Ishikawa (cell line): ENCODE results near the gene COX4I1.

Source experiments
- CEBPB ChIP-seq: IDR thresholded peaks from 2 replicates; pipeline ENCODE4 v1.6.1; 2012
- CREB1 ChIP-seq: IDR thresholded peaks from 2 replicates; pipeline ENCODE4 v1.6.1; 2012; ENCODE audit warnings: low read depth
- EGR1 ChIP-seq: IDR thresholded peaks from 2 replicates; pipeline ENCODE4 v1.6.1; 2012
- EP300 ChIP-seq: IDR thresholded peaks from 2 replicates; pipeline ENCODE4 v1.6.1; 2012; ENCODE audit warnings: borderline replicate concordance
- FOXM1 ChIP-seq: IDR thresholded peaks from 2 replicates; pipeline ENCODE4 v1.6.1; 2012; ENCODE audit warnings: low read depth, borderline replicate concordance
- MAX ChIP-seq: IDR thresholded peaks from 2 replicates; pipeline ENCODE4 v1.6.1; 2012
- NFIC ChIP-seq: IDR thresholded peaks from 2 replicates; pipeline ENCODE4 v1.6.1; 2012
- RAD21 ChIP-seq: IDR thresholded peaks from 2 replicates; pipeline ENCODE4 v1.6.1; 2012; ENCODE audit warnings: low read depth
- REST ChIP-seq: IDR thresholded peaks from 2 replicates; pipeline ENCODE4 v1.6.1; 2012; ENCODE audit warnings: low read depth, mild to moderate bottlenecking
- TAF1 ChIP-seq: IDR thresholded peaks from 2 replicates; pipeline ENCODE4 v1.6.1; 2012; ENCODE audit warnings: low read depth, mild to moderate bottlenecking
- TCF12 ChIP-seq: IDR thresholded peaks from 2 replicates; pipeline ENCODE4 v1.6.1; 2012; ENCODE audit warnings: low read depth
- TEAD4 ChIP-seq: IDR thresholded peaks from 2 replicates; pipeline ENCODE4 v1.6.1; 2012
- USF1 ChIP-seq: IDR thresholded peaks from 2 replicates; pipeline ENCODE4 v1.6.1; 2012
- YY1 ChIP-seq: IDR thresholded peaks from 2 replicates; pipeline ENCODE4 v1.6.1; 2012; ENCODE audit warnings: low read depth
- ZBTB7A ChIP-seq: IDR thresholded peaks from 2 replicates; pipeline ENCODE4 v1.6.1; 2012; ENCODE audit warnings: low read depth

The COX4I1 gene

GRCh38 chr16:85830821-85831220 is 31.3 kb downstream of the COX4I1 start:
- TF ChIP-seq RAD21, result no peak
- no peak for TF ChIP-seq FOXM1
- no peak for TF ChIP-seq CREB1
- TF ChIP-seq YY1, result no peak
- no peak for TF ChIP-seq MAX
- TF ChIP-seq ZBTB7A, result no peak
- no peak for TF ChIP-seq EGR1
- no peak for TF ChIP-seq EP300
- no peak for TF ChIP-seq REST
- TF ChIP-seq USF1, result no peak
- TF ChIP-seq TAF1, result no peak
- TF ChIP-seq TEAD4, result no peak
- TF ChIP-seq NFIC, result no peak
- TF ChIP-seq CEBPB, result no peak

GRCh38 chr16:85832570-85833218 is 33.2 kb downstream of the COX4I1 start:
- TF ChIP-seq USF1, result no peak
- TF ChIP-seq YY1, result no peak

- TF ChIP-seq FOXM1, result no peak
- no peak for TF ChIP-seq EGR1
- TF ChIP-seq TAF1, result no peak
- TF ChIP-seq USF1, result no peak
- no peak for TF ChIP-seq MAX
- no peak for TF ChIP-seq RAD21
- no peak for TF ChIP-seq EP300
- no peak for TF ChIP-seq ZBTB7A
- TF ChIP-seq TEAD4, result no peak
- no peak for TF ChIP-seq CEBPB
- no peak for TF ChIP-seq TCF12
- TF ChIP-seq YY1, result no peak
- TF ChIP-seq NFIC, result no peak
- TF ChIP-seq REST, result no peak
- no peak for TF ChIP-seq CREB1
These were observed 33.9 kb downstream of the COX4I1 start for GRCh38 chr16:85833219-85833920.

- TF ChIP-seq EP300 (no peak), FOXM1 (no peak), CREB1 (no peak), TCF12 (no peak), CEBPB (no peak), MAX (no peak), ZBTB7A (no peak)
These were observed 35.2 kb downstream of the COX4I1 start for GRCh38 chr16:85834741-85835140.

GRCh38 chr16:85835227-85835751 is 35.8 kb downstream of the COX4I1 start:
- TF ChIP-seq FOXM1 (no peak), EP300 (no peak), TEAD4 (no peak), RAD21 (no peak), NFIC (no peak), YY1 (no peak), CEBPB (no peak), MAX (no peak), TAF1 (no peak), CREB1 (no peak), TCF12 (no peak), EGR1 (no peak), ZBTB7A (no peak), REST (no peak)
